Nephron (organoid): ENCODE measurements around the gene SRSF11.
"Not testable (repeated sequence)": the region's sequence is repeated elsewhere in the genome, so short reads cannot be mapped to it uniquely, and the experiment has no call there.

Experiments
- H3K27ac Mint-ChIP-seq, 3 experiments: 2 replicates each; pipeline ENCODE4 v1.8.0; 2020; ENCODE audit warnings: mixed read lengths in 3 of 3, mild to moderate bottlenecking in 2 of 3, moderate library complexity in 1 of 3
- H3K27me3 Mint-ChIP-seq: 2 replicates; pipeline ENCODE4 v1.8.0; 2021; ENCODE audit warnings: low read depth, mild to moderate bottlenecking, moderate library complexity, mixed read lengths
- H3K36me3 Mint-ChIP-seq: 2 replicates; pipeline ENCODE4 v1.8.0; 2020; ENCODE audit warnings: low read depth, mixed read lengths
- H3K4me1 Mint-ChIP-seq: 2 replicates; pipeline ENCODE4 v1.8.0; 2020; ENCODE audit warnings: mixed read lengths
- H3K4me3 Mint-ChIP-seq, 3 experiments: 2 replicates each; pipeline ENCODE4 v1.8.0; 2020; ENCODE audit warnings: mild to moderate bottlenecking in 3 of 3, mixed read lengths in 3 of 3, moderate library complexity in 2 of 3
- H3K9me3 Mint-ChIP-seq: 2 replicates; pipeline ENCODE4 v1.8.0; 2020; ENCODE audit warnings: mixed read lengths
- CTCF ChIP-seq, 3 experiments: fragments of 200-600 bp; sonication (generic); IDR thresholded peaks; one replicate each; pipeline ENCODE4 v1.5.0; 2021; ENCODE audit warnings: antibody characterized with exemption in 3 of 3; ENCODE audit not compliant: unreplicated experiment in 3 of 3

SRSF11 gene

GRCh38 chr1:70204600-70204999 is 16.6 kb upstream of the SRSF11 start:
- peak overlapping the region; percentile 98 to 100 (median 99) for H3K4me3 Mint-ChIP-seq
- H3K27ac Mint-ChIP-seq: peak overlapping the region; percentile 99 to 100 (median 100)
- peaks cover 49% of the 10 kb centered on the region for H3K4me1 Mint-ChIP-seq
- TF ChIP-seq CTCF (IDR thresholded peaks at IDR 0.05; ENCODE audit: unreplicated experiment in 3 of 3): no peak
- H3K36me3 Mint-ChIP-seq: peaks cover 13% of the 10 kb centered on the region
- H3K27me3 Mint-ChIP-seq: no peaks in the 10 kb centered on the region
- no peaks in the 10 kb centered on the region for H3K9me3 Mint-ChIP-seq

GRCh38 chr1:70205071-70205433 is 16.1 kb upstream of the SRSF11 start:
- TF ChIP-seq CTCF (IDR thresholded peaks at IDR 0.05; ENCODE audit: unreplicated experiment in 3 of 3): no peak
- Mint-ChIP-seq H3K4me3 (peak overlapping the region; percentile 98 to 100 (median 99)), H3K27me3 (no peaks in the 10 kb centered on the region), H3K9me3 (no peaks in the 10 kb centered on the region), H3K36me3 (peaks cover 13% of the 10 kb centered on the region), H3K27ac (peak overlapping the region; percentile 99 to 100 (median 100)), H3K4me1 (peaks cover 49% of the 10 kb centered on the region)

- peak within 1 kb of the TSS; percentile 99 to 100 (median 100) for H3K27ac Mint-ChIP-seq
- no peak for TF ChIP-seq CTCF (IDR thresholded peaks at IDR 0.05; ENCODE audit: unreplicated experiment in 3 of 3)
- no peaks in the 10 kb centered on the region for H3K27me3 Mint-ChIP-seq
- peak within 1 kb of the TSS; percentile 98 to 100 (median 99) for H3K4me3 Mint-ChIP-seq
- H3K36me3 Mint-ChIP-seq: peaks cover 13% of the 10 kb centered on the region
- peaks cover 49% of the 10 kb centered on the region for H3K4me1 Mint-ChIP-seq
- no peaks in the 10 kb centered on the region for H3K9me3 Mint-ChIP-seq
Observed at GRCh38 chr1:70205434-70206118, 15.6 kb upstream of the SRSF11 start, which contains the start of gene LRRC40. TSS of gene LRRC40 (minus strand) at chr1:70205579. CDS start at chr1:70205540, 39 bp downstream.

GRCh38 chr1:70206833-70207232 is 14.3 kb upstream of the SRSF11 start:
- peaks cover 13% of the 10 kb centered on the region for H3K36me3 Mint-ChIP-seq
- H3K4me1 Mint-ChIP-seq: peaks cover 49% of the 10 kb centered on the region
- H3K4me3 Mint-ChIP-seq: peak overlapping the region; percentile 98 to 100 (median 99)
- H3K27me3 Mint-ChIP-seq, H3K9me3 Mint-ChIP-seq: not testable (repeated sequence)
- peak overlapping the region; percentile 99 to 100 (median 100) for H3K27ac Mint-ChIP-seq

- Mint-ChIP-seq H3K27ac (peak overlapping the region; percentile 47 to 91 (median 73)), H3K4me1 (peaks cover 44% of the 10 kb centered on the region), H3K36me3 (peaks cover 13% of the 10 kb centered on the region), H3K4me3 (peak overlapping the region; percentile 98 to 100 (median 99)), H3K27me3 (no peaks in the 10 kb centered on the region), H3K9me3 (no peaks in the 10 kb centered on the region)
- no peak for TF ChIP-seq CTCF (IDR thresholded peaks at IDR 0.05; ENCODE audit: unreplicated experiment in 3 of 3)
Observed at GRCh38 chr1:70207492-70207891, 13.7 kb upstream of the SRSF11 start.

- Mint-ChIP-seq H3K9me3 (no peaks in the 10 kb centered on the region), H3K4me3 (peak overlapping the region; percentile 30 to 100 (median 54)), H3K27me3 (no peaks in the 10 kb centered on the region), H3K27ac (no peak overlapping the region), H3K4me1 (peaks cover 39% of the 10 kb centered on the region), H3K36me3 (peaks cover 13% of the 10 kb centered on the region)
- no peak for TF ChIP-seq CTCF (IDR thresholded peaks at IDR 0.05; ENCODE audit: unreplicated experiment in 3 of 3)
Observed at GRCh38 chr1:70208292-70208691, 12.9 kb upstream of the SRSF11 start.
